Measurements from ENCODE around the gene R3HDM2.
"Not testable (repeated sequence)": the region's sequence is repeated elsewhere in the genome, so short reads cannot be mapped to it uniquely, and the experiment has no call there.

The R3HDM2 gene

DNA sequence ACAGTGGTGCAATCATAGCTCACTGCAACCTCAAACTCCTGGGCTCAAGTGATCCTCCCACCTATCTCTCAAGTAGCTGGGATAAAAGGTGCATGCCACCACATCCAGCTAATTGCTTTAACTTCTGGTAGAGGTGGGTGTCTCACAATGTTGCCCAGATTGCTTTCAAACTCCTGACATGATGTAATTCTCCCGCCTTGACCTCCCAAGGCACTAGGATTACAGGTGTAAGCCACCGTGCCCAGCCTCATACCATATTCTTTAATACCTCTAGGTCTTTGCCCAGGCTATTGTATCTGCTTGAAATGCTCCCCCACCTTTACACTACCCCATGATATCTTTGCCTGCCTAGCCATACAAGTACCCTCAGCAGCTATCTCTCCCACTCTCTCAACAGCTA lies 11.3 kb downstream of the R3HDM2 start:
- no peak for DNase-seq

DNA sequence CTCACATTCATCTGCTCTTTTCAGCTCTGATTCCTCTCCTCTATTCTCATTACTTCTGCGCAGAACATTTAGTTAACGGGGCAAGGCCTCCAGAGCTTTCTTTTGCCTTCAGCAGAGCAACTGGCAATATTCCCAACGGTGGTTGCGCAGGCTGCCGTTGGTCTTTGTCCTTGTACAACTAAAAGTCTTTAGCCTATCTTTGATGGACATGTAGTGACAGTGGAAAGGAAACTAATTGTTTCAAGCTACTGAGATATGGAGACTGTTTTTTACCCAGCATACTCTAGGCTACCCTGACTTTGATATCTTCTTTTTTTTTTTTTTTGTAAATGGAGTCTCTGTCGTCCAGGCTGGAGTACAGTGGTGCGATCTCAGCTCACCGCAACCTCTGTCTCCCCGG lies 12.6 kb downstream of the R3HDM2 start:
- DNase-seq: no peak

DNA sequence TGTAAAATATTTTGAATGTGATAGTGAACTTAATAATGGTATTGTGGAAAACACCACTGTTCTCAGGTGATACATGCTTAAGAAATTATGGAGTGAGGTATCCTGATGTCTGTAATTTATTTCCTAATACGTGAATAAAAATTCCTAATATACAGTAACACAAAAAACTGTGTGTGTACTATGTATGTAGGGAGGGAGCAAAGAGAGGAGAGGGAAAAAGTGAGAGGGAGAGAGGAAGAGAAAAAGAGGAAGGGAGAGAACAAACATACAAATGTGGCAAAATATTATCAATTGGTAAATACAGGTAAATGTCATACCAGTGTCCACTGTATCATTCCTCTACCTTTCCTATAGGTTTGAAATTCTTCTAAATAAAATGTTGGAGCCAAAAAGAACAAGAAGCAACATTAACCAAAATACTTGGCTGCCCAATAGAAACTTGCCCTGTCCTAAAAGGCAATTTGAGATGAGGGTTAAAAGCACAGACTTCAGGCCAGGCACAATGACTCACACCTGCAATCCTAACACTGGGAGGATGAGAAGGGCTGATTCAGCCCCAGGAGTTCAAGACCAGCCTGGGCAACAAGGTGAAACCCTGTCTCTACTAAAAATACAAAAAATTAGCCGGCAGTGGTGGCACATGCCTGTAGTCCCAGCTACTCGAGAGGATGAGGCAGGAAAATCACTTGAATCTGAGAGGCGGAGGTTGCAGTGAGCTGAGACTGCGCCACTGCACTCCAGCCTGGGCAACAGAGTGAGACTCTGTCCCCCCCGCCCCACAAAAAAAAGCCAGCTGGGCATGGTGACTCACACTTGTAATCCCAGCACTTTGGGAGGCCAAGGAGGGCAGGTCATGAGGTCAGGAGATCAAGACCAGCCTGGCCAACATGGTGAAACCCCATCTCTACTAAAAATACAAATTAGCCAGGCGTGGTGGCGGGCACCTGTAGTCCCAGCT lies 14.5 kb downstream of the R3HDM2 start:
- no peak for DNase-seq

DNA sequence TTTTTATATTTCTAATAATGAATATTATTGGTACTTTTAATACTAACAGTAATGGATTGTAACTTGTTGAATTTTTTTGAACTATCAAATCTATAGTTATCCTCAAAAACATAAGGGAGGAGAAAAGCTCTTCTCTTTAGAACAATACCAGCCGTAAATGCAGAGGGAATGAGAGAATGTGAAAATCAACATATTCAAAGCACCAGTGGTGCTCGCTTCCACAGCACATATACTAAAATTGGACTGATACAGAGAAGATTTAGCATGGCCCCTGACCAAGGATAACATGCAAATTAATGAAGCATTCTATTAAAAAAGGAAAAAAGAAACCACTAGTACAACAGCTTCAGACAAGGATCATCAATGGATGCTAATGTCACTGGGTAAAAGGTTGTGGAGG lies 15.8 kb downstream of the R3HDM2 start:
- no peak for DNase-seq

DNA sequence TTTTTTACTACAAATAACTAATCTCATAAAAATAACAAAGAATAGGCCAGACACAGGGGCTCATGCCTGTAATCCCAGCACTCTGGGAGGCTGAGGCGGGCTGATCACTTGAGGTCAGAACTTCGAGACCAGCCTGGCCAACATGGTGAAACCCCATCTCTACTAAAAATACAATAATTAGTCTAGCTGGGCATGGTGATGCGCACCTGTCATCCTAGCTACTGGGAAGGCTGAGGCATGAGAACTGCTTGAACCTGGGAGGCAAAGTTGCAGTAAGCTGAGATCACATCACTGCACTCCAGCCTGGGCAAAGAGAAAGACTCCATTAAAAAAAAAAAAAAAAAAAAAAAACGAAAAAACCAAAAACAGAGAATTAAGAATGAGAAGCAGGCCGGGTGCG lies 16.7 kb downstream of the R3HDM2 start:
- DNase-seq: not testable (repeated sequence)

DNA sequence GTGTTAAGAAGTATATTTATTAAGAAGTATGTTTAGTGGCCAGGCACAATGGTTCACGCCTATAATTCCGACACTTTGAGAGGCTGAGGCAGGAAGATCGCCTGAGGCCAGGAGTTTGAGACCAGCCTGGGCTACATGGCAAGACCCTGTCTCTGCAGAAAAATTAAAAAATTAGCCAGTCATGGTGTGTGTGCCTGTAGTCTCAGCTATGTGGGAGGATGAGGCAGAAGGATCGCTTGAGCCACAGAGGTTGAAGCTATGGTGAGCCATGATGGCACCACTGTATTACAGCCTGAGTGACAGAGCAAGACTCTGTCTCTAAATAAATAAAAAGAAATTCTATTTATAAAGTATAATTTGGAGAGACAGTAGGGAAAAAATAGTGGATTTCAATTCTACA lies 20.3 kb downstream of the R3HDM2 start:
- DNase-seq: no peak

DNA sequence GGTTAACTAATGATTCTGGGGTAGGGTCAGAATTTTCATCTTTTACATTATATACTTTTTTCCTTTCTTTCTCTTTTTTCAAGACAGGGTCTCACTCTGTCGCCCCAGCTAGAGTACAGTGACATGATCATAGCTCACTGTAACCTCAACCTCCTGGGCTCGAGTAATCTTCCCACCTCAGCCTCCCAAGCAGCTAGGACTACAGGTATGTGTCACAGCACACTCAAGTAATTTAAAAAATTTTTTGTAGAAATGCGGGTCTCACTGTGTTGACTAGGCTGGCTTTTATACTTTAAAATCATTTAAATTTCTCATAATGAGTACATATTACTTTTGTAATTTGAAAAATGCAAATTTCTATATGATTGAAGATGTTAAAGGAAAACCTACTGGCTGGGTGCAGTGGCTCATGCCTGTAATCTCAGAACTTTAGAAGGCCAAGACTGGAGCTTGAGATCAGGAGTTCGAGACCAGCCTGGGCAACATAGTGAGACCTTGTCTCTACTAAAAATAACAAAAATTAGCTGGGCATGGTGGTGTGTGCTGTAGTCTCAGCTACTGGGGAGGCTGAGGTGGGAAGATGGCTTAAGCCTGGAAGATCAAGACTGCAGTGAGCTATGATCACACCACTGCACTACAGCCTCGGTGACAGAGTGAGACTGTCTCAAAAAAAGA lies 25.7 kb downstream of the R3HDM2 start:
- no peak for DNase-seq

DNA sequence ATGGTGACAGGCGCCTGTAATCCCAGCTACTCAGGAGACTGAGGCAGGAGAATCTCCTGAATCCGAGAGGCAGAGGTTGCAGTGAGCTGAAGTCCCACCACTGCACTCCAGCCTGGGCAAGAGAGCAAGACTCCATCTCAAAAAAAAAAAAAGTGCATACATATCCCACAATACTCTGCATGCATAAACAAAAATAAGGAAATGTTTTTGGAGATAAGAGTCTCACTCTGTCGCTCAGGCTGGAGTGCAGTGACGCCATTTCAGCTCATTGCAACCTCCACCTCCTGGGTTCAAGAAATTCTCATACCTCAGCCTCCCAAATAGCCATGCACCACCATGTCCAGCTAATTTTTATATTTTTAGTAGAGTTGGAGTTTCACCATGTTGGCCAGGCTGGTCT lies 28.7 kb downstream of the R3HDM2 start:
- DNase-seq: not testable (repeated sequence)

DNA sequence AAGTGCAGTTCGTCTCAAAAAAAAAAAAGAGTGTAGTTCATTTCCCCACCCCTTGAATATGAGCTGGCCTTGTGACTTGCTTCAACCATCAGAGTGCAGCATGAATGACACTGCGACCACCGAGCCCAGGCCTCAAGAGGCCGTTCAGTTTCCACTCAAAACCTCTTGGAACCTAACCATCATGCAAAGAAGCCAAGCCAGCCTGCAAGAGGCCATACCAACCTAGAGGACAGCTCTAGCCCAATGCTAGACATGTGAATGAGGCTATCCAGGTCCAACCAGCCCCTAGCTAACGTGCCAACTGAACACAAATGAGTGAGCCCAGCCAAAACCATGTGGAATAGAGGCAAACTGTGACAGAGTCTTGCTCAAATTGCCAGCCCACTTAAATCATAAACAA lies 29.7 kb downstream of the R3HDM2 start:
- DNase-seq: no peak

DNA sequence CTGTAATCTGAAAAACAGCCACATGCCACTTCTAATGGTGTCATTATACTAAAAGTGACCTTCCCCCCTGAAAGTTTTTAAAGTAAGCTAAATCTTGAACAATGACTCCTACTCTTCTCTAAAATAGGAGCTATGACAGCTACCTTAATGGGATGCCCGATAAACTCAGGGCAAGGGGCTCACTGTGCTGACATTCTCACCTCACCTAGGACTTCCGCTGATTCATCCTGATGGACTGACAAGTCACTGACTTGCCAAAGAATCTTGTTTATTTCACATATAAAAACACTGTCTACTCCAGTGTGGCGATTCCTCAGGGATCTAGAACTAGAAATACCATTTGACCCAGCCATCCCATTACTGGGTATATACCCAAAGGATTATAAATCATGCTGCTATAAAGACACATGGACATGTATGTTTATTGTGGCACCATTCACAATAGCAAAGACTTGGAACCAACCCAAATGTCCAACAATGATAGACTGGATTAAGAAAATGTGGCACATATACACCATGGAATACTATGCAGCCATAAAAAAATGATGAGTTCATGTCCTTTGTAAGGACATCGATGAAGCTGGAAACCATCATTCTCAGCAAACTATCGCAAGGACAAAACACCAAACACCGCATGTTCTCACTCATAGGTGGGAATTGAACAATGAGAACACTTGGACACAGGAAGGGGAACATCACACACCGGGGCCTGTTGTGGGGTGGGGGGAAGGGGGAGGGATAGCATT lies 31.0 kb downstream of the R3HDM2 start:
- DNase-seq: not testable (repeated sequence)

DNA sequence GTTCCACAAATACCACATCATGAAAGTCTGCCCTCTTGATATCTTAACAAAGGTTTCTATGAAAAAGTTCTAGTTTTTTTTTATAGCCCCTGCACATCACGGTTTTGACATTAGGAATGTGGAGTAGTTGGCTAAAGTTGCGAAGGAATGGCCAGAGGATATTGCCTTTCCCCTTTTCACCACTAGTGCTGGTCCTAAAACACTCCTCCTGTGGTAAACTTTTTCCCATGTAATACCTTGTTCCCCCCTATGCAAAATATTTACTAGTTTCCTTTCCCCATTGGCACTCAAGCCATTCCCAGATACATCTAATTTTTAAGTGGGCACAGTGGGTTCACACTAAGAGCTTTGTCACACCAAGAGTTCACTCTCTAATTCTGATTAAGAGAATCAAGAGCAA lies 33.4 kb downstream of the R3HDM2 start:
- no peak for DNase-seq

DNA sequence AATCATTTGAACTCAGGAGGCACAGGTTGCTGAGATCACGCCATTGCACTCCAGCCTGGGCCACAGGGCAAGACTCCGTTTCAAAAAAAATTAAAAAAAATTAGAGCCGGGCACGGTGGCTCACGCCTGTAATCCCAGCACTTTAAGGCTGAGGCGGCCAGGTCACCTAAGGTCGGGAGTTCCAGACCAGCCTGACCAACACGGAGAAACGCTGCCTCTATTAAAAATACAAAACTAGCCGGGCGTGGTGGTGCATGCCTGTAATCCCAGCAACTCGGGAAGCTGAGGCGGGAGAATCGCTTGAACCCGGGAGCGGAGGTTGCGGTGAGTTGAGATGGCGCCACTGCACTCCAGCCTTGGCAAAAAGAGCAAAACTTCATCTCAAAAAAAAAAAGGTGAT lies 35.7 kb downstream of the R3HDM2 start:
- no peak for DNase-seq

DNA sequence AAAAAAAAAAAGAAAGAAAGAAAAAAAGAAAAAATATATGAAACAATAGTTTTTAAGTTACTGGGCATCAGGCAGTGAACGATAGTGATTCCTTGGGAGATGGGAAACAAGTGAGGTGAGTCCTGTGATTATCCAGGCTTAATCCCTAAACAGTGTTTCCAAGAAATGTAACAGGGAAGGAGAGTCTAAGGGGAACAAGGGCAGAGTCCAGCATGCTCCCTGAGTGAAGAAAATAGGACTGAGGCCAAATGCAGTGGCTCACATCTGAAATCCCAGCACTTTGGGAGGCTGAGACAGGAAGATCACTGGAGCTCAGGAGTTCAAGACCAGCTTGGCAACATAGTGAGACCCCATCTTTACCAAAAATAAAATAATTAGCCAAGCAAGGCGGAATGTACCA lies 40.7 kb downstream of the R3HDM2 start:
- no peak for DNase-seq

DNA sequence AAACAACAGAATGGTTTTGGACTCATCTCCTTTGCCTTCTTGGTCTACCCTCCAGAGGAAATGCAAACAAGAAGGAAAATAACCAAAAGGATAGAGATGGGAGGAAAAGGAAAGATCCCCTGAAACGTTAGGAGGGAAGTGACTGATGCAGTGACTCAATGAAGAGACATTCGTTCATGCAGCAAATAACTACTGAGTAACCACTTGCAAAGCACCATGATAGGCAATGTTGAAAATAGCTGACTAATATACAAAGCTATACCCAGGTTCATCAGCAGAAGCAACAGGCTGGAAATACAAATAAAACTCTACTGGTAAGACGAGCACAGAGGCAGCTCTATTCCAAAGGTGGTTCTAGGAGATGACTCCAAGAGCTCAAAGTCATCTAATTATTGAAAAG lies 41.8 kb downstream of the R3HDM2 start:
- DNase-seq: peak; percentile 26

DNA sequence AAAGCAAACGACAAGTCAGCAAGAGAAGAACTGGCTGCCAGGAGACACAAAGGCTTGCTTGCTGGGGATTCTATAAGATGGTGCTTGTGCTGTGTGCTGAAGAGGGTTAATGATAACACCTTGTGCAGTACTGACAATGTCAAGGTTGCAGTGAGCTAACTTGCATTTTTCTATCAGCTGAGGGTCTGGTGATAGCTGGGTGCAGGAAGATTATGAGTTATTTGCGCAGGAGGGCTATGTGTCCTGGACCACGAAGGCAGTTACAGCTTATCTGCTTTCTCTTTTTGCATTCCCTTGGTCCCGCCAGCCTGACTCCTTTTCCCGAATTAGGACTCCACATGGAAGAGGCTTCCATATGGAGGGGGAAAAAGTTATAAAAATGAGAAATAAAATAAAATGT lies 42.4 kb downstream of the R3HDM2 start:
- DNase-seq: no peak

DNA sequence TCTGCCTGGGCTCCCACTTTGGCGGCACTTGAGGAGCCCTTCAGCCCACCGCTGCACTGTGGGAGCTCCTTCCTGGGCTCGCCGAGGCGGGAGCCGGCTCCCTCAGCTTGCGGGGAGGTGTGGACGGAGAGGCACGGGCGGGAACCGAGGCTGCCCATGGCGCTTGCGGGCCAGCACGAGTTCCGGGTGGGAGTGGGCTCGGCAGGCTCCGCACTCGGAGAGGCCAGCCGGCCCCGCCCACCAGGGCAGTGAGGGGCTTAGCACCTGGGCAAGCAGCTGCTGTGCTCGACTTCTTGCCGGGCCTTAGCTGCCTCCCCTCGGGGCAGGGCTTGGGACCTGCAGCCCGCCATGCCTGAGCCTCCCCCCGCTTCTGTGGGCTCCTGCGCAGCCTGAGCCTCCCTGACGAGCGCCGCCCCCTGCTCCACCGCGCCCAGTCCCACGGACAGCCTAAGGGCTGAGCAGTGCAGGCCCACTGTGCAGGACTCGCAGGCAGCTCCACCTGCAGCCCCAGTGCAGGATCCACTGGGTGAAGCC lies 44.6 kb downstream of the R3HDM2 start:
- no peak for DNase-seq

DNA sequence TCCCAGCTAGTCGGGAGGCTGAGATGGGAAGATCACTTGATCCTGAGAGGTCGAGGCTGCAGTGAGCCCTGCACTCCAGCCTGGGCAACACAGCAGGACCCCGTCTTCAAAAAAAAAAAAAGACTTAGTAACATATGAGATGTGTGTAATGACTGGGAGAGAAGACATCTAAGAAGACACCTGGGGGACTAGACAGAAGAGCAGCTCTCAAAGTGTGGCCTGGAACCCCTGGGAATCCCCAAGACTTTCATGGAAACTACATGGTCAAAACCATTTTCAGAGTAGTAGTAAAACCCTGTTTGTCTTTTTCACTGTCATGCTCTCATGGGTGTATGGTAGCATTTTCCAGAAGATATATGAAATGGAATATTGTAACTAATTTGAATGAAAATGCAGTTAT lies 45.3 kb downstream of the R3HDM2 start:
- DNase-seq: no peak

DNA sequence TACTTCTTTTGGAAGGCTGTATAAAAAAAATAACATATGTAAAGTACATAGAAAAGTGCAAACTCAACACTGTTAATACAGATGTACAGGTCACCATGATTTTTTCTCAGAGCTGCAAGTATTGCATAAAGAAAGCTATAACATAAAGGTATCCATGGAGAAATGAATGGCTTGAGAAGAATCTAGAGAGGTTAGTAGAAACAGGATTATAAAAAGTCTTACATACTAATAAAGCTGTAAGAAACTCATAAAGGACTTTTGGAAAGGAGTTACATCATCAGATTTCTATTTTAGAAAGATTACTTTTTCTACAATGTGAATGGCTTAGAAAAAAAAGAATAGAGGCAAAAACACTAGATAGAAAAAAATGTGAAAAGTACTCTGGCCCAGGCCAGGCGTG lies 46.4 kb downstream of the R3HDM2 start:
- DNase-seq: no peak

DNA sequence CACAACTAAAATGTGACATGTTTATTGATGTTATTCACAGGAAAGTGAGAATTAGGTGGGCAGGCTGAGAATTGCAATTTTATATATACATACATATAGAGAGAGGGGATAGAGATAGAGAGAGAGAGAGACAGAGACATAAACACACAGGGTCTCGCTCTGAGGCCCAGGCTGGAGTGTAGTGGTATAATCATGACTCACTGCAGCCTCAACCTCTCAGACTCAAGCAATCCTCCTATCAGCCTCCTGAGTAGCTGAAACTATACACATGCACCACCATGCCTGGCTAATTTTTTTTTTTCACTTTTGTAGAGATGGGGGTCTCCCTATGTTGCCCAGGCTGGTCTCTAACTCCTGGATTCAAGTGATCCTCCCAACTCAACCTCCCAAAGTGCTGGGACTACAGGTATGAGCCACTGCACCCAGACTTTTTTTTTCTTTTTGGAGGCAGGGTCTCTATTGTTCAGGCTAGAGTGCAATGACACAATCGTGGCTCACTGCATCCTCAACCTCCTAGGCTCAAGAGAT lies 49.1 kb downstream of the R3HDM2 start:
- no peak for DNase-seq

DNA sequence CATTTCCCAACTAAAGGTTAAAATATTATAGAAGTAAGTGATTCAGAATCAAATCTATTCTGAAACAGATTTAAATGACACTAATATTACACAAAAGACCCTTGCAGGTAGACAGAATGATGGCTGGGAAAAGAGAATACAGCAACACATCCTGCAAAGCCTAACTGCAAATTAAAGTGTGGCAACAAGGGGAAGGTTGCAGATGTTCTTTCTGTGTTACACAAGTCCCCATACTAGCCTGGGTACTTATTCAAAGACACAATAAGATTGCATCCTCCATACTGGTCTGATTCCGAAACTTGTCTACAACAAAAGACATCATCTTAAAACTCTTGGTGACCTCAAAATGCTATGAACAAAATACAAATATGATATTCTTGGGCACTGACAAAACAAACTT lies 50.5 kb downstream of the R3HDM2 start:
- no peak for DNase-seq

DNA sequence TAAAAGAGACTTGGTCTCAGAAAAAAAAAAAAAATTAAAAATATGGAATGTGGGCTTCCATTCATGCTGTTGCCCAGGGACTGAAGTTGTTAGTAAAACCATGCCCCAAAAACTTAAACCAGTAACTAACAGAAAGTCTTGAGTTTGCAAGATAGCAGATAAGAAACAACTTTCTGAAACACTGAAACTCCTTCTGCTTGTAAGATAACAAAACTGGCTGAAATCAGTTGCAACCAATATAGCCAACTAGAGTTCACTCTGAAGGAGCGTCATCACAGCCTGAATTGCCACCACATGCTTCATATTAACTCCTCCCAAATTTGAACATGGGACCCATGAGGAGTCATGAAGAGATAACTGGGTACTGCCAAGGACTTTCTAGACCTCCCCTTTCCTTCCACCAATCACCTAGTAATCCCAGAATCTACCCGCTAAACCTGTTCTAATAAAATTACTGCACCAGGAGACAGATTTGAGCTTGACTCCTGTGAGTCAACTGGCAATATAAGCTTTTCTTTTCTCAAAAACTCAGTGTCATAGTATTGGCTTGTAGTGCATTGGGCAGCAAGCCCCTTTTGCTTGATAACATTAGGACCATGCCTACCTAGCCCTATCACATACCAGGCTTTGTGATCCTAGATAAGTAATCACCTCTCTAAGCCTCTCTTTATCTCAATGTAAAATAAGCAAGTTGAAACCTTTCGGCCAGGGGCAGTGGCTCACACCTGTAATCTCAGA lies 53.6 kb downstream of the R3HDM2 start:
- no peak for DNase-seq

DNA sequence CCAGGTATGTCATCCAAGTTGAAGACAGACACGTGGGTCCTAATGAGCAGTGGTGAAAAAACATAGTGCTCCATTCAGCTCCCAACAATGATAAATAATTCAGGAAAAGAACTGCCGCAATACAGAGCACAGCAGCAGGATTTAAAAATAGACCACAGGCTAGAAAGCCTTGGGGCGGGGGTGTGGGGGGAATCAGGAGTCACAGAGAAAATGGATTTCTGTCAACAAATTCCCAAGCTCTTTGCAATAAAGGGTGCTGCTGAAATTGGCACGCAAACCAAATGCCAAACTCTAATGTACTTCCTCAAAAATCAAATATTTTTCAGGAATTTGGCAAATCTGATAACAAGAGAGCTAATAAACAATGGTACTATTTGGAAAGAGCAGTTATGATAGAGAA lies 58.6 kb downstream of the R3HDM2 start:
- DNase-seq: no peak
